GM18909 (cell line): ENCODE data around the gene VEGFB.

ENCODE experiments used
- ATAC-seq: cut with Tn5 transposase; IDR thresholded peaks from one replicate; pipeline ENCODE4 v1.9.1; 2021; ENCODE audit warnings: mild to moderate bottlenecking; ENCODE audit not compliant: unreplicated experiment, poor library complexity

VEGFB gene

GRCh38 chr11:64210301-64211020, 23.9 kb upstream of the VEGFB start:
- ATAC-seq, result no peak

GRCh38 chr11:64211181-64211872, 23.1 kb upstream of the VEGFB start:
- no peak for ATAC-seq

- no peak for ATAC-seq
Observed at GRCh38 chr11:64216879-64217278, 17.5 kb upstream of the VEGFB start.

GRCh38 chr11:64218628-64219353, 15.6 kb upstream of the VEGFB start:
- ATAC-seq, result no peak

GRCh38 chr11:64219354-64219684, 15.1 kb upstream of the VEGFB start:
- ATAC-seq, result no peak

- no peak for ATAC-seq
Observed at GRCh38 chr11:64219755-64220154, 14.6 kb upstream of the VEGFB start.

- no peak for ATAC-seq
Observed at GRCh38 chr11:64220271-64220670, 14.1 kb upstream of the VEGFB start.

GRCh38 chr11:64220798-64221197, 13.6 kb upstream of the VEGFB start:
- ATAC-seq, result no peak

GRCh38 chr11:64222651-64223000, 11.8 kb upstream of the VEGFB start:
- no peak for ATAC-seq

GRCh38 chr11:64223001-64223651, 11.3 kb upstream of the VEGFB start:
- no peak for ATAC-seq

- ATAC-seq, result no peak
Observed at GRCh38 chr11:64224151-64224890, 10.1 kb upstream of the VEGFB start.

- ATAC-seq, result no peak
Observed at GRCh38 chr11:64224891-64225607, 9.3 kb upstream of the VEGFB start.

GRCh38 chr11:64225608-64226506, 8.5 kb upstream of the VEGFB start, which contains the start of the genes NUDT22 and TRPT1:
NUDT22 (plus strand) TSS chr11:64226274; CDS start chr11:64226653, 379 bp downstream.
TRPT1 (minus strand) TSS chr11:64226186; CDS start chr11:64225860, 326 bp downstream.
- peak; percentile 44 for ATAC-seq

GRCh38 chr11:64226507-64227051, 7.8 kb upstream of the VEGFB start:
- peak; percentile 25 for ATAC-seq

GRCh38 chr11:64227405-64227956, 6.9 kb upstream of the VEGFB start:
- no peak for ATAC-seq

GRCh38 chr11:64229090-64229743, 5.2 kb upstream of the VEGFB start:
- ATAC-seq, result no peak

GRCh38 chr11:64229744-64230170, 4.6 kb upstream of the VEGFB start:
- ATAC-seq, result no peak
